Kidney (tissue), 14 donors: ENCODE measurements around the gene HEPACAM2. TPM values are rescaled to one million over a fixed set of nuclear protein-coding genes. Genes with fewer than 3 reads are reported as not detected.

ENCODE experiments used
- DNase-seq, 5 donors: peaks; one replicate each; pipeline ENCODE4 v3.0.0-alpha.2; 2013 to 2020
- FAIRE-seq: peaks from 2 replicates; lab custom pipeline; 2012; peaks lifted over from hg19 to GRCh38; lab: Jason Lieb, UNC
- H3K27ac ChIP-seq, 2 donors: one replicate each; pipeline ENCODE4 v1.7.0; 2013; ENCODE audit warnings: low read depth in 2 of 2, low read length in 2 of 2, inconsistent platforms in 1 of 2
- H3K27me3 ChIP-seq: one replicate; pipeline ENCODE4 v1.7.1; 2013; ENCODE audit warnings: low read length, inconsistent platforms; ENCODE audit not compliant: control insufficient read depth, insufficient read depth
- H3K36me3 ChIP-seq, 3 donors: one replicate each; pipeline versions ENCODE4 v1.7.0 to v1.7.1; 2013; ENCODE audit warnings: low read length in 3 of 3, control low read depth in 1 of 3, inconsistent platforms in 1 of 3; ENCODE audit not compliant: insufficient read depth in 3 of 3, control insufficient read depth in 2 of 3
- H3K4me1 ChIP-seq, 3 donors: one replicate each; pipeline versions ENCODE4 v1.7.0 to v1.7.1; 2013; ENCODE audit warnings: low read length in 3 of 3, inconsistent platforms in 1 of 3, low read depth in 1 of 3; ENCODE audit not compliant: control insufficient read depth in 2 of 3, insufficient read depth in 2 of 3
- H3K4me3 ChIP-seq, 3 donors: one replicate each; pipeline versions ENCODE4 v1.7.0 to v1.8.1; 2013; ENCODE audit warnings: low read length in 3 of 3, control low read depth in 1 of 3, inconsistent platforms in 1 of 3
- H3K9ac ChIP-seq, 3 donors: one replicate each; pipeline versions ENCODE4 v1.7.0 to v1.7.1; 2013; ENCODE audit warnings: low read length in 3 of 3, control low read depth in 1 of 3, inconsistent platforms in 1 of 3
- H3K9me3 ChIP-seq, 3 donors: one replicate each; pipeline versions ENCODE4 v1.7.0 to v1.7.1; 2013; ENCODE audit warnings: low read length in 3 of 3, control low read depth in 1 of 3, inconsistent platforms in 1 of 3; ENCODE audit not compliant: control insufficient read depth in 2 of 3, insufficient read depth in 1 of 3
- intact Hi-C: fragments of 100-400 bp; cut with DNase I; formaldehyde crosslinking; loops from one replicate; pipeline ENCODE4 v1.11.1; 2022
- polyA plus RNA-seq: library from polyadenylated mRNA; stranded (reverse); fragments of 350-450 nt; fragmentation: Illumina TruSeq; extraction: RNeasy Lipid Tissue Mini Kit (QIAGEN cat#74804); gene quantifications from one replicate; pipeline ENCODE4 v1.2.3, GENCODE V29; 2014; ENCODE audit warnings: low read depth, low replicate concordance; ENCODE audit not compliant: insufficient read depth
- total RNA-seq: library from RNA; stranded (reverse); fragmentation: NEBNext Ultra II Directional; extraction: Animal tissue kit (Norgen Biotek cat#: 25700); gene quantifications from one replicate; pipeline ENCODE4 v1.2.1, GENCODE V29; 2021
- TF ChIP-seq, protein P1 (sequence below): IDR thresholded peaks from 3 replicates; pipeline ENCODE4 v1.5.1; 2012; ENCODE audit warnings: mild to moderate bottlenecking, moderate library complexity, borderline replicate concordance; ENCODE audit not compliant: insufficient read depth; ENCODE audit errors: extremely low read depth
- donor health status: control.
- donor health status: control.
- donor health status: control.
- donor health status: control.
- donor health status: control.
- donor health status: DM: yes; HTN: yes; CAD: no.
- donor health status: Normal renal cell carcinoma (clear cell type).

The HEPACAM2 gene
- total and polyA plus RNA-seq, 2 donors from 2014 or later: 2.5 to 15.1 TPM

DNA sequence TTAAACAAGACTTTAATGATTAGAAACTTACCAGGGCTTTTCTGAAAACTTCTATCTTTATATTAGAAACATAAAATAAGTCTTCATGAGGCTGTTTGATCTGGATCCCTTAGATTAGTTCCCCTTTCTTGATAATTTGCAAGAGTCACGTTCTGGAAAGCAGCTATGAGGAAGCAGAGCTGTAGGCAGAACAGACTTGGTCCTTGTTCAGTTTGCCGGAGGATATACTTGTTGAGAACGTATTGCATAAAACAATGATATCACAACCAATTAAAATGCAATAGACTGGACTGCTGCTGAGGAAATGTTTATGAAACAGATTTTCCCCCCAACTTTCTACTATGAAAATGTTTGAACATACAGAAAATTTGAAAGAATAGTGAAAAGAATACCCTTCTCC is 80.9 kb downstream of the HEPACAM2 start:
- TF ChIP-seq, protein P1, sequence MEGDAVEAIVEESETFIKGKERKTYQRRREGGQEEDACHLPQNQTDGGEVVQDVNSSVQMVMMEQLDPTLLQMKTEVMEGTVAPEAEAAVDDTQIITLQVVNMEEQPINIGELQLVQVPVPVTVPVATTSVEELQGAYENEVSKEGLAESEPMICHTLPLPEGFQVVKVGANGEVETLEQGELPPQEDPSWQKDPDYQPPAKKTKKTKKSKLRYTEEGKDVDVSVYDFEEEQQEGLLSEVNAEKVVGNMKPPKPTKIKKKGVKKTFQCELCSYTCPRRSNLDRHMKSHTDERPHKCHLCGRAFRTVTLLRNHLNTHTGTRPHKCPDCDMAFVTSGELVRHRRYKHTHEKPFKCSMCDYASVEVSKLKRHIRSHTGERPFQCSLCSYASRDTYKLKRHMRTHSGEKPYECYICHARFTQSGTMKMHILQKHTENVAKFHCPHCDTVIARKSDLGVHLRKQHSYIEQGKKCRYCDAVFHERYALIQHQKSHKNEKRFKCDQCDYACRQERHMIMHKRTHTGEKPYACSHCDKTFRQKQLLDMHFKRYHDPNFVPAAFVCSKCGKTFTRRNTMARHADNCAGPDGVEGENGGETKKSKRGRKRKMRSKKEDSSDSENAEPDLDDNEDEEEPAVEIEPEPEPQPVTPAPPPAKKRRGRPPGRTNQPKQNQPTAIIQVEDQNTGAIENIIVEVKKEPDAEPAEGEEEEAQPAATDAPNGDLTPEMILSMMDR: no peak
- H3K27me3 ChIP-seq: no peaks in the 10 kb centered on the region
- intact Hi-C loops: no loop called here
- H3K27ac ChIP-seq: no peak overlapping the region
- peaks cover 0 to 26% (median 19%) of the 10 kb centered on the region in 3 donors for H3K36me3 ChIP-seq
- no peak overlapping the region for H3K4me3 ChIP-seq
- H3K9ac ChIP-seq: no peak overlapping the region
- DNase-seq (no peak), FAIRE-seq (no peak)
- peaks cover 0 to 8% (median 3%) of the 10 kb centered on the region in 3 donors for H3K4me1 ChIP-seq
- H3K9me3 ChIP-seq: no peaks in the 10 kb centered on the region

DNA sequence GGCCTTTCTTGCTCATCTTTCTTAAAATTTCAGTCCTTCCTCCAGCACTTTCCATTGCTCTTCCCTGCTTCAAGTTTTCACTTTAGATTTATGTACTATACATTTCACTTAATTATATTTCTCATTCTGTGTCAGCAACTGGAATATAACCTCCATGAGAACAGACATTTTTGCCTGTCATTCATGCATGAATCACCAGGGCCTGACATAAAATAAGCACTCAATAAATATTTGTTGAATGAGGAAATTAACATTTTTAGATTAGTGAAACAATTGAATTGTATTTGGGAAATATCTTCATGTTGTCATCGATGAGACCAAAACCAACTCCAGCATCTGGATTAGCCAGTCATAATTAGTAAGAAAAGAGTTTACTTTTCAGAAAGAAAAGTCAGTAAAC is 84.1 kb downstream of the HEPACAM2 start:
- FAIRE-seq (no peak), DNase-seq (no peak)
- Histone ChIP-seq H3K9me3 (peaks cover 0 to 2% (median 0%) of the 10 kb centered on the region in 3 donors), H3K27ac (no peak overlapping the region), H3K4me1 (peaks cover 0 to 8% (median under 1%) of the 10 kb centered on the region in 3 donors), H3K36me3 (peaks cover 0 to 41% (median 25%) of the 10 kb centered on the region in 3 donors), H3K4me3 (no peak overlapping the region), H3K9ac (no peak overlapping the region), H3K27me3 (no peaks in the 10 kb centered on the region)
- TF ChIP-seq, protein P1: no peak
- intact Hi-C loops: no loop called here

DNA sequence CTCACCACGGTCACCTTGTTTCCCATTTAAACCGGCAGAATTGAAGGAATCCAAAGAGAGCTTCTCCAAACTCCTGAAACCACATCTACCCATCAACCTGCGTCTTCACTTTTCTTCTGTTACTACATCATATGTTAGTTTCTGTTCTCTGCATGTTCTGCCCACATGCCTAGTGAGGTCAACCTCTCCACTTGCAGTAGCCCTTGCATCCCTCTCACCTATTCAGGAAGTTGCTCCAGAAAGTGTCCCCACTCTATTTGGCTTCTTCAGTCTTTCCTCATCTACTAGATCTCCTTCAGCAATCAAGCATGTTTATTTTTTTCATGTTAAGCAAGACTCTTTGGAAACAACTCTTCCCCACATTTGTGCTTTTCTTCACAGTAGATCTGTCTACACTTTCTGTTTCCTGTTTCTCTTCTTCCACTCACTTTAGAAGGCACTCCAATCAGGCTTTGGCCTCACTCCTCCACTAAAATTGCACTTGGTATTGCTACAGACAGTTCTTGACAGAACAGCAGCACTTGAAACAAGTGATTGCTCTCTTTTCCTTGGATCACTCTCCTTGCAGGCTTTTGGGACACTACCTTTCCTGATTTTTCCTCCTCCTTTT is 85.6 kb downstream of the HEPACAM2 start:
- DNase-seq: no peak
- TF ChIP-seq, protein P1: no peak
- Histone ChIP-seq H3K4me1 (peaks cover 0 to 1% (median 0%) of the 10 kb centered on the region in 3 donors), H3K27me3 (no peaks in the 10 kb centered on the region), H3K9ac (no peak overlapping the region), H3K36me3 (peaks cover 0 to 41% (median 27%) of the 10 kb centered on the region in 3 donors), H3K4me3 (no peak overlapping the region), H3K9me3 (peaks cover 0 to 2% (median 0%) of the 10 kb centered on the region in 3 donors), H3K27ac (no peak overlapping the region)
- intact Hi-C loops: no loop called here
- no peak for FAIRE-seq
